Smooth muscle cell (in vitro differentiated cells): ENCODE measurements around the gene SQOR. TPM values are rescaled to one million over a fixed set of nuclear protein-coding genes. Genes with fewer than 3 reads are reported as not detected.

Experiments
- DNase-seq: peaks from one replicate; lab custom pipeline; 2025; ENCODE audit not compliant: unreplicated experiment; lab: John Stamatoyannopoulos, UW
- H2AFZ ChIP-seq: fragments of 200-600 bp; sonication (generic); 2 replicates; pipeline ENCODE4 v1.6.0; 2016; ENCODE audit warnings: antibody characterized with exemption, low read depth, mild to moderate bottlenecking
- H3F3A ChIP-seq: fragments of 200-600 bp; sonication (generic); 2 replicates; pipeline ENCODE4 v1.6.0; 2017; ENCODE audit warnings: antibody characterized with exemption, low read depth
- H3K27ac ChIP-seq: fragments of 200-600 bp; sonication (generic); 2 replicates; pipeline ENCODE4 v1.5.1; 2016; ENCODE audit warnings: low read depth, mild to moderate bottlenecking
- H3K27me3 ChIP-seq: fragments of 200-600 bp; sonication (generic); 2 replicates; pipeline ENCODE4 v1.6.1; 2016; ENCODE audit warnings: low read depth, mild to moderate bottlenecking
- H3K36me3 ChIP-seq: fragments of 200-600 bp; sonication (generic); 2 replicates; pipeline ENCODE4 v1.5.1; 2016; ENCODE audit warnings: low read depth
- H3K4me1 ChIP-seq: fragments of 200-600 bp; sonication (generic); 2 replicates; pipeline ENCODE4 v1.5.1; 2016; ENCODE audit warnings: low read depth
- H3K4me2 ChIP-seq: fragments of 200-600 bp; sonication (generic); 2 replicates; pipeline ENCODE4 v1.6.0; 2016; ENCODE audit warnings: mild to moderate bottlenecking
- H3K4me3 ChIP-seq: fragments of 200-600 bp; sonication (generic); 2 replicates; pipeline ENCODE4 v1.5.1; 2016; ENCODE audit warnings: mild to moderate bottlenecking
- H3K79me2 ChIP-seq: fragments of 200-600 bp; sonication (generic); 2 replicates; pipeline ENCODE4 v1.6.0; 2016; ENCODE audit warnings: low read depth, mild to moderate bottlenecking
- H3K9ac ChIP-seq: fragments of 200-600 bp; sonication (generic); 2 replicates; pipeline ENCODE4 v1.6.0; 2016; ENCODE audit warnings: low read depth
- H3K9me3 ChIP-seq: fragments of 200-600 bp; sonication (generic); replicated peaks from 2 replicates; pipeline ENCODE4 v1.5.1; 2016; ENCODE audit warnings: low read depth
- H4K20me1 ChIP-seq: fragments of 200-600 bp; sonication (generic); 2 replicates; pipeline ENCODE4 v1.6.0; 2016; ENCODE audit warnings: low read depth
- CTCF ChIP-seq: fragments of 200-600 bp; sonication (generic); IDR thresholded peaks from 2 replicates; pipeline ENCODE4 v1.5.1; 2017; ENCODE audit warnings: borderline replicate concordance, mild to moderate bottlenecking, antibody characterized with exemption; ENCODE audit not compliant: insufficient read depth, poor library complexity, severe bottlenecking
- WGBS: methylation state at CpG from one replicate; pipeline ENCODE4 v1.1.7; 2016; ENCODE audit warnings: low lambda C conversion rate; 5-methylcytosine and 5-hydroxymethylcytosine counted together
- polyA plus RNA-seq: library from polyadenylated mRNA; unstranded; fragments of >200 nt; fragmentation: Nextera tagmentation; extraction: Ambion mirVana; gene quantifications from 2 replicates; pipeline ENCODE4 v1.2.1, GENCODE V29; 2016
- total RNA-seq: library from RNA; depleted of rRNA; stranded (reverse); fragments of >200 nt; gene quantifications from 2 replicates; pipeline ENCODE4 v1.2.3, GENCODE V29; 2014

Gene SQOR
- total and polyA plus RNA-seq, 2 experiments from 2014 or later, result 9.4 to 9.9 TPM

- WGBS, result 97% methylated on average over 3 of the region's 3 CpGs
- Histone ChIP-seq H3K9ac (no peak overlapping the region), H3K27ac (no peak overlapping the region), H3K4me2 (no peak overlapping the region), H3F3A (no peaks in the 10 kb centered on the region), H3K79me2 (no peaks in the 10 kb centered on the region), H4K20me1 (no peaks in the 10 kb centered on the region), H3K9me3 (no peaks in the 10 kb centered on the region), H3K36me3 (no peaks in the 10 kb centered on the region), H3K4me3 (no peak overlapping the region), H3K27me3 (no peaks in the 10 kb centered on the region), H3K4me1 (no peaks in the 10 kb centered on the region), H2AFZ (no peak overlapping the region)
- DNase-seq, result no peak
- TF ChIP-seq CTCF, result no peak
These were observed 19.0 kb downstream of the SQOR start for GRCh38 chr15:45653702-45654424.

GRCh38 chr15:45654749-45655148, 19.9 kb downstream of the SQOR start:
- Histone ChIP-seq H3K4me3 (no peak overlapping the region), H3K79me2 (no peaks in the 10 kb centered on the region), H4K20me1 (no peaks in the 10 kb centered on the region), H3K27ac (no peak overlapping the region), H3F3A (no peaks in the 10 kb centered on the region), H3K9me3 (no peaks in the 10 kb centered on the region), H2AFZ (no peak overlapping the region), H3K9ac (no peak overlapping the region), H3K27me3 (no peaks in the 10 kb centered on the region), H3K4me1 (no peaks in the 10 kb centered on the region), H3K36me3 (no peaks in the 10 kb centered on the region), H3K4me2 (no peak overlapping the region)
- 89% methylated on average over 6 of the region's 6 CpGs for WGBS
- no peak for TF ChIP-seq CTCF
- no peak for DNase-seq

- Histone ChIP-seq H3K9ac (no peak overlapping the region), H3F3A (no peaks in the 10 kb centered on the region), H3K4me3 (no peak overlapping the region), H3K79me2 (no peaks in the 10 kb centered on the region), H3K27me3 (no peaks in the 10 kb centered on the region), H4K20me1 (no peaks in the 10 kb centered on the region), H3K27ac (no peak overlapping the region), H3K4me2 (no peak overlapping the region), H2AFZ (no peak overlapping the region), H3K36me3 (no peaks in the 10 kb centered on the region), H3K4me1 (no peaks in the 10 kb centered on the region), H3K9me3 (no peaks in the 10 kb centered on the region)
- 91% methylated on average over 2 of the region's 2 CpGs for WGBS
- DNase-seq, result no peak
- no peak for TF ChIP-seq CTCF
These were observed 22.4 kb downstream of the SQOR start for GRCh38 chr15:45657254-45657653.
